Measurements from ENCODE around the gene TRIM2. TPM values are rescaled to one million over a fixed set of nuclear protein-coding genes. Genes with fewer than 3 reads are reported as not detected.
A peak's percentile ranks its signal among the peaks of the same experiment; 100 is the strongest.

Gene TRIM2
- total and polyA plus RNA-seq, 2 of the 8 experiments (the other 6 are each of a cell fraction or from before 2014, with no cell fraction given), result 34.0 to 59.8 TPM

DNA sequence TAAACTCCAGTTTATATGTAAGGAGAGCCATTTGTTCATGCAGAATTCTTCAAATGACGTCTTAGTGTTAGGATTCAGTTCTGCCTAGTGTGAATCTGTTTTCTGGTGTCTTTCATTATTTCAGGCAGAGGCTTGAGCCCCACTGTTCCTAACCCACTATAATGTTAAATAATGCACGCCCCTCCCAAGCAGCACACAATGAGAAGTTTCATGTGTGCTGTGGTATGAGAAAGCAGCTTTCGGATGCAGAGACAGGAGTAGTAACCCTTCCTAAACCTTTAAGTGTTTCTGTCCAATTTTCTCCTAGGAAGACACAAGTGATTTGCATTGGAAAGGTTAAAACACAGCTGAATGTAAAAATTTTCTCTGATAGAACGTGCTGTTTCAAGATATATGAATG is 54.5 kb downstream of the TRIM2 start:
- Histone ChIP-seq H2AK5ac (ENCODE audit: low read depth, low read length) (no peak overlapping the region), H3K36me3 (ENCODE audit: control insufficient read depth in 2 of 4, insufficient read depth in 4 of 4, low read length in 3 of 4) (peaks cover 0 to 6% (median 0%) of the 10 kb centered on the region in 4 experiments; a peak in 2 of 8 replicates), H3K18ac (ENCODE audit: extremely low read depth, low read length) (no peak overlapping the region; the same call in 1 of the 2 replicates), H3K56ac (replicated peaks; ENCODE audit: insufficient read length, low read depth, low read length) (no peak overlapping the region), H4K91ac (replicated peaks; ENCODE audit: insufficient read length, low read length) (peak overlapping the region; percentile 64), H3K27me3 (replicated peaks in 1 of 4; ENCODE audit: control insufficient read depth in 3 of 4, extremely low read depth in 1 of 4, insufficient read depth in 3 of 4, low read length in 3 of 4) (no peaks in the 10 kb centered on the region), H3K4me1 (replicated peaks in 1 of 4; ENCODE audit: control insufficient read depth in 3 of 4, insufficient read depth in 4 of 4, low read length in 3 of 4) (peaks cover 6 to 29% (median 22%) of the 10 kb centered on the region in 4 experiments; a peak in 6 of 7 replicates), H2BK20ac (ENCODE audit: low read length) (no peak overlapping the region), H4K20me1 (replicated peaks in 1 of 2; ENCODE audit: control insufficient read depth in 1 of 2, insufficient read depth in 2 of 2, low read length in 2 of 2) (no peaks in the 10 kb centered on the region), H3K4me2 (ENCODE audit: insufficient read depth in 1 of 2, low read depth in 2 of 2, low read length in 2 of 2) (peak overlapping the region; percentile 74 to 82), H2BK12ac (ENCODE audit: low read depth, low read length) (no peak overlapping the region), H2BK120ac (replicated peaks; ENCODE audit: low read depth, low read length) (no peak overlapping the region), H3K79me1 (ENCODE audit: low read depth, low read length) (peaks cover 7% of the 10 kb centered on the region), H3K23me2 (ENCODE audit: low read depth, low read length) (peaks cover 10% of the 10 kb centered on the region), H3K23ac (ENCODE audit: insufficient read length) (no peak overlapping the region), H4K8ac (ENCODE audit: extremely low read depth, insufficient read depth, low read length) (no peak overlapping the region), H3K14ac (ENCODE audit: insufficient read length) (no peak overlapping the region), H3K4me3 (ENCODE audit: extremely low read depth in 1 of 4, insufficient read depth in 2 of 4, low read depth in 3 of 4, low read length in 4 of 4) (peak overlapping the region; percentile 36 to 61 (median 45); a peak in 7 of 8 replicates), H3K9ac (replicated peaks in 1 of 4; ENCODE audit: extremely low read depth in 1 of 4, low read depth in 3 of 4, low read length in 3 of 4) (no peak overlapping the region), H3K9me3 (ENCODE audit: insufficient read depth in 2 of 2, low read depth in 1 of 2, low read length in 1 of 2) (no peaks in the 10 kb centered on the region; a peak in 1 of 4 replicates), H3K27ac (ENCODE audit: low read depth, low read length) (no peak overlapping the region; the same call in 1 of the 2 replicates), H2BK5ac (ENCODE audit: low read depth, low read length) (no peak overlapping the region; the same call in 1 of the 2 replicates), H2BK15ac (ENCODE audit: low read length) (no peak overlapping the region), H3K4ac (replicated peaks; ENCODE audit: insufficient read length, low read depth, low read length) (no peak overlapping the region), H3K79me2 (ENCODE audit: control insufficient read depth in 1 of 2, insufficient read depth in 2 of 2, low read length in 2 of 2) (peaks cover 3 to 47% of the 10 kb centered on the region in 2 experiments; a peak in 2 of 4 replicates), H2AFZ (ENCODE audit: low read length) (no peak overlapping the region), H4K5ac (ENCODE audit: insufficient read length, low read depth, low read length) (peak overlapping the region; percentile 86)
- DNase-seq (ENCODE audit: low read depth in 1 of 2, low spot score in 2 of 2), result no peak
- CTCF ChIA-PET (ENCODE audit: partially characterized antibody), result interaction anchor here (0.6 to 2.6 kb wide), 7 partner anchors 10 to 318 kb away, joined by 3 to 11 read pairs (median 3); no protein-coding TSS in a partner anchor
- POLR2A ChIA-PET (ENCODE audit: partially characterized antibody), result interaction anchor here (0.9 to 4.3 kb wide), 10 partner anchors 10 to 207 kb away, joined by 3 to 52 read pairs (median 6); partner anchors contain the start of genes TMEM131L and TRIM2
- 3% methylated on average over 4 of the region's 4 CpGs; no CpG with 5 or more reads in 1 of the 2 experiments for WGBS, 2 experiments (ENCODE audit: extremely low coverage in 1 of 2, insufficient coverage in 1 of 2, insufficient read length in 1 of 2, insufficient replicate concordance in 2 of 2, low coverage in 1 of 2, low lambda C conversion rate in 2 of 2, missing lambda C conversion rate in 1 of 2)
- TF ChIP-seq SP1 (IDR thresholded peaks at IDR 0.05; ENCODE audit: low read depth, low read length) (0 out of 2 replicates have a peak, but pooled peaks have one; percentile 38), HDAC6 (IDR thresholded peaks at IDR 0.05; ENCODE audit: low read depth, low read length) (no peak), EGR1 (IDR thresholded peaks at IDR 0.05; ENCODE audit: borderline replicate concordance, low read depth, low read length) (no peak), PHF8 (conservative IDR thresholded peaks at IDR 0.05; ENCODE audit: low read depth, low read length) (no peak)
- peak; percentile 69 for FAIRE-seq
